CD4-positive, alpha-beta T cell treated with Interleukin-2 at 100 ng/mL for 4 hours (primary cell): Measurements from ENCODE around the gene MAGI3.
A peak's percentile ranks its signal among the peaks of the same experiment; 100 is the strongest.

ENCODE experiments used
- DNase-seq: peaks from one replicate; pipeline ENCODE4 v3.0.0-alpha.2; 2020; ENCODE audit warnings: low spot score

MAGI3 gene

DNA sequence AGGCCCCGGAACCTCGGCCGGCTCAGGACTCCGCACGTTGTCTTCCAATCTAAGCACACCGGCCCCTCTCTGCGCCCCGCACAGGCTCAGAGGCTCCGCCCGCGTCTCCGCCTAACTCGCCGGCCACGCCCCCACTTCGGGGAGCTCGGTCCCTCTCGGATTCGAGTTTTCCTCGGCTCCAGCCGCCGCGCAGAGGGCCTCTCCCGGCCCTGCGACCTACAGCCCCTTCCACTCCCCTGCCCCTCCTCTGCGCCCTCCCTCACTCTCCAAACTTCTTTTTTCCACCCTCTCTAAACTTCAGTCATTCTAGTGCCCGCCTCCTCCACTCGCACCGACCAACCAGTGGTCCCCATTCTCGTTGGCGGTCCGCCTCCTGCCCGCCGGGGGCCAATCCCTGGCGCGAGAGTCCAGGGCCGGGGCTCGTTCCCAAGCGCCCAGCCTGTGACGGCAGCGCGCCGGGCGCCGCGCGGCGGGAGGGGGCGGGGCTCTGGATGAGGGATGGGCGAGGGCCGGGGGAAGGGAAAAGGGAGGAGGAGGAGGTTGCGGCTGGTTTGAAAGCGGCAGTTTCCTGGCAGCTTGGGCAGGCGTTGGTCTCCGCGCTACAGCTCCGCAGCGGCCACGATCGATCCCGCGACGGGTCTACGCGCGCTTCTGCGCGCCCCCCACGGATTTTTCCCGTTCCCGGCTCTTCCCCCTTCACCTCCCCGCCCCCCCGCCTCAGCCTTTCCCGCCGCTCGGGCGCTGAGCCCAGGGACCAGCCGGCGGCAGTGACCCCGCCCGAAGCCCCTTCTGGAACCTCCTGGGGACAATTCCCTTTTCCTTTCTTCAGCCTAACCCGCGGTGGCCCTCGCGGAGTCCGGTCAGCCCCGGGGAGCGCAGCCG lies at the start of gene MAGI3:
Gene MAGI3 (plus strand): TSS at position 563 of the 882 bp plus-strand sequence. CDS start 519 bp downstream, outside the sequence.
- peak; percentile 94 for DNase-seq

DNA sequence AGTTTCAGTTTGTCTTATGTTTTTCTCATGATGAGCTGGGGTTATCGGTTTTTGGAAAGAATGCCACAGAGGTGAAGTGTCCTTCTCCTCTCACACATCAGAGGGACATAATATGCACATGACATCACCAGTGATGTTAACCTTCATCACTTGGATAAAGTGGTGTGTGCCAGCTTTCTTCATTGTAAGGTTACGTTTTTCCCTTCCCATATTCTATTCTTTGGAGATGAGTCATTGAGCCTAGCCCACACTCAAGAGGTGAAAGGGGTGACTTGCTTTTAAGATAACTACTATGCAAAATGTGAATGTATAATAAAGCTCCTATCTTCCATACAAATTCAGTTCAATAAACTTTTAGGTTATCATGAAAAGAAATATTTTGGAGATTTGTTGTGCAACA lies 36.7 kb upstream of the MAGI3 start:
- no peak for DNase-seq

DNA sequence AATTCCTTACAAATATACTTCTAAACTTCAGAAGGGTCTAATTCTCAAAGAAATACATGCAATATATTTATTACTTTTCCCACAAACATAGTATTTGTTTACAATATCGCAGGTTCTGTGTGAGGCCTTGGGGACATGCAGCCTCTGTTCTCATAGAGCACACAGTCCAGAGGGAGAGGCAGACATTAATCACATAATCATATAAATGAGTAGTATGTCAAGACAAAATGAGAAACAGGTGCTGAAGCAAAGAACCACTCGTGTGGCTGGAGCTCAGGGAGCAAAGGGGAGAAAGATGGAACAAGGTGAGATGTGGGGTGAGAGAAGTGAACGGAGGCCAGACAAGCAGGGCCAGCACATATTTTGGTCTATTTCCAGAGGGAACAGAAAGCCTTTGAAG lies 26.4 kb upstream of the MAGI3 start:
- no peak for DNase-seq

DNA sequence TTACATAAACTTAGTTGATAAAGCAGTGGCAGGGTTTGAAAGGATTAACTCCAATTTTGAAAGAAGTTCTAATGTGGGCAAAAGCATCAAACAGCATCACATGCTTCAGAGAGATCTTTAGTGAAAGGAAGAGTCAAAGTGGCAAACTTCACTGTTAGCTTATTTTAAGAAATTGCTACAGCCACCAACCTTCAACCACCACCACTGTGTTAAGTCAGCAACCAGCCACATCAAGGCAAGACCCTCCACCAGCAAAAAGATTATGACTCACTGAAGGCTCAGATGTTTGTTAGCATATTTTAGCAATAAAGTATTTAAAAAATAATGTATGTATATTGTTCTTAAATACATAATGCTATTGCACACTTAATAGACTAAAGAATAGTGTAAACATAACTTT lies 21.3 kb upstream of the MAGI3 start:
- DNase-seq: no peak

DNA sequence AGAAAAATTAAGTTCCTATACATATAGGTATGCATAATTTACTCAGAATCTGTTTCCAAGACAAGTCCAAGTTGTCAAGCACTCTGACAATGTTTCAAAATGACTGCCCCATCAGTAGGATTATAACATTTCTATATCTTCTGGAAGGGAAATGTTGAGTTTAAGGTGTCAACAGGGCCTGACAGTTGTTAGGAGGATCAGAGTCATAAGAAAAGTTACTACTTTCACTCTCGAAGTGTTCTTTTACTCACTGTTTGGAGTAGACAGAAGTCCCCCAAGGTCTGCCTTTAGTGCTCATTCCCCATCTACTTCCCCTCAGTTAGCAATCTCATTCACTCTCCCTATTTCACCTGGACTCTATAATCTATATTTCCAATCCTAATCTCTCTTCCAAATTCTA lies 20.6 kb upstream of the MAGI3 start:
- no peak for DNase-seq

DNA sequence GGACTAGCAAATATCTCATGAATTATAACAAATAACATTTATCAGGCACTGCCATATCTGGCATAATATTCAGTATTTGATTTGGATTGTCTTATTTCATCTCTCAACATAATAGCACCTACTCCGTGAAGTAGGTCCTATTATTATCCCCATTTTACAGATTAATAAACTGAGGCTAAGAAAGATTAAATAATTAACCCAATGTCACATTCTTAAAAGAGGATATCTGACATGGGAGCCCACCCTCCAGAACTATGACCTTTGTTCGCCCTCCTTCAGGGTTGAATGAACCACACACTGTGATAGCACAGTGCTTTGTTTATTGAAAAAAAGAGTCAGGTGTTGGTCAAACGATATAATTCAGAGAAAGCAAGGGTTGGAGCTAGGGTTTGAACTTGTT lies 19.4 kb upstream of the MAGI3 start:
- no peak for DNase-seq

DNA sequence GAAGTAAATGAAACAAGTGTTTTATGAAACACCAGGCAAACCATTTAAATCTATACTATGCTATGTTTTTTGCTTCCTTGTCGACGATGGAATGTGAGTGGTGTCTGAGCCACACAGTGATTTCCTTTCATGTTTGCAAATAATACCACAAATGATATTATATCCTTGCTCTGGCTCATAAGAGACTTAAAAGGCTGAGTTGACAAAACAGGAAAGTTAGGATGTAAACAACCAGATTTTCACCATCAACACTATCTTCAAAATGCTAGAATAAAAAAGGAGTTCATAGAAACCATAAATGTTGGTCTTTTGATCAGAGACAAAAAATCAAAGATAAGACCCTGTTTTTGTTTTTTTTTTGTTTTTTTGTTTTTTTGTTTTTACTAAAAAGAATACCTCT lies 17.8 kb upstream of the MAGI3 start:
- DNase-seq: no peak

DNA sequence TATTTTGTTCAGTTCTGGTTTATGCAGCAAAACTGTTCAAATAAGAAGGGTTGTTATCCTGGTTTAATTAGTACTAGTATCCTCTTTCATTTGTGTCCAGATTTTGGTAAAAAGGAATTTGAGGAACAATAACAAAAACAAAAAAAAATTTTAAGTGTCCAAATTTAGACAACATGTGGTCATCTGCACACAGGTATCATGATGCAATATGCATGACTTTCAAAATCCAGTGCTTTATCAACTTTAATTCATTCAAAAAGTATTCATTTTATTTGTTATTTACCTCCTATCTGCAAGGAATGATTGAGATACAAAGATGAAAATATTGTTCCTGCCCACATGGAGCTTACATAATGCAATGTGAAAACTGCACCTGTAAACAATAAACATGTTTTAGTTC lies 16.7 kb upstream of the MAGI3 start:
- no peak for DNase-seq

DNA sequence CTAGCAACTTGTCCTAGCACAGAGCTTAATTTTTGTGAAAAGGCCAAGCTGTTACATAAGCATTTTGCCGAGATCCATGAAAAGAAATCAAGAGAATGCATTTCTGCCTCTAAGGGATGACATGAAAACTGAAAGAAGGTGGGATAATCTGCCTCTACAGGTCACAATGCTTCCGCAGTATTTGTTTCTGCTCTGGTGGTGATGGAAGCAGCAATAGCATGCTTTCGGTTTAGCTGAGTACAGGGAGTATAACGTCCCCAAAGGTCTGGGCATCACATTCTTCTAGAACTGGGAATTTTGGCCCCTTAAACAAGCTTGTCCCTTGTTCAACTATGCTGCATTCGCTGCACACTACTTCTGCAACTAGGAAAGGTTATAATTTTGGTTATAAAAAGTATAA lies 14.4 kb upstream of the MAGI3 start:
- DNase-seq: no peak

DNA sequence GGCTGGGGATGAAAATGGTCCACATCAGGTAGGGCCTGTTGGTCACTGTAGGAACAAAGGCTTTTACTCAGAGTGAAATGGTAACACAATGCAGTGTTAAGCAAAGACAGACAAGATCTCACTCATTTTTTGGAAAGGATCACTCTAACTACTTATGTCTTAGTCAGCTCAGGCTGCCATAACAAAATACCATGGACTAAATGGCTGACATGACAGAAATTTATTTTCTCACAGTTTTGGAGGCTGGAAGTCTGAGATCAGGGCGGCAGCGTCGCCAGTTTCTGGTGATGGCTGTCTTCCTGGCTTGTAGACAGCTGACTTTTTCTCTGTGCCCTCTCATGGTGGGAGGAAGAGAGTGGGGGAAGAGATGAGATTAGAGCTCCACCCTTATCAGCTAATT lies 10.2 kb upstream of the MAGI3 start:
- no peak for DNase-seq

DNA sequence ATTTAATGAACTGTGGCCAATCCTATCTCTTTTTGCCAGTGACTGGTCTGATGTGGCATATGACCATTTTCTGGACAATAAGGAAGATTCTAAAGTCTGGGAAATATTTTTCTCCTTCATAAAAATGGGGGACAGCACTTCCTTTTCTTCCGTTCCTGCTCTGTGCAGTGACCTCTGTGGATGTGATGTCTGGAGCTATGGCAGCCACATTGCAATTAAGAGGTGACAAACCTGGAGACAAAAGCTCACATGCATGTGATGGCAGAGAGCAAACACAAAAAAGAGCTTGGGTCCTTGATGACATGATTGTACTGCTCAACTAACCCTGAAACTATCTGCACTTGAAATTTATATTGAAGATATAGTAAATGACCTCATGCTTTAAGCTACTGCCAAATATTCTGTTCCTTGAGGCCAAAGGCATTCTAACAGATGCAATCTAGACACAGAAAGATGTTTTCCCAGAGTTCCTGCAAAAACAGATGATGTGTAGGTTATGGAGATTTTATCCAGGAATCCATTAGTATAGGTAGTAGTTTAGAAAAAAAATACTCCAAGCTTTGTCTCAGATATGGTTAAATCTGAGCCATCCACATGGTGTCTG lies 2.2 kb upstream of the MAGI3 start:
- DNase-seq: no peak

DNA sequence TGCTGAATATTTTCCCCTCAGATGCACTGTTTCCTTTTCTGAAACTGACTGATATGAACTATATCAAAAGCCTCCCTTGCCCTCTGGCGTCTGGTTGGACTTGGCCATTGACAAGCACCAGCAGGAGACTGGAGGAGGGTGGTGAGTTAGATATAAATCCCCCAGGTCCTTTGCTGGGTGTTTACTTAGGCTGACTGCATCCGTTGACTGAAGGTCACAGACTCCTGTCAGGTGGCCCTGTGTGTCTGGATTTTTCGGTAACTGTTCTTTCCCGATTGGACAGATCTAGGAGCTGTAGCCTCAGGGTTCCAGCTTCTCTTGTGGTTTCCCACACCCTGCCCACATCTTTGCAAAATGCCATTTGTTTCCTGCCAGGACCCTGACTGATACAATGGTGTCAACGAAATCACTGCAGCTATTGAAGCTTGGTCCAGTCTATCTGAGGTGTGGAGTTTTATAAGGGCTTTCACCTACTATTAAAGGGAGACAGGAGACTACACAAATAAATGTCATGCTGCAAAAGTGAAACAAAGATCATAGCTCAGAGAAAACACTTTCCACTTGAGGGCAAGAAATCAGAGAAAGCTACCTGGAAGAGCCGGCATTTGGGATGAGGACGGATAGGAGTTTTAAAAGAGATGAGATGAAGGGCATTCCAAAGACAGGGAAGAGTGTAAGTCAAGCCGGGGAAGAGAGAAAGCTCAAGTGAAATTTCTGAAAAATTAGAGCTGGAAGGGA lies 1.5 kb upstream of the MAGI3 start:
- DNase-seq: no peak

DNA sequence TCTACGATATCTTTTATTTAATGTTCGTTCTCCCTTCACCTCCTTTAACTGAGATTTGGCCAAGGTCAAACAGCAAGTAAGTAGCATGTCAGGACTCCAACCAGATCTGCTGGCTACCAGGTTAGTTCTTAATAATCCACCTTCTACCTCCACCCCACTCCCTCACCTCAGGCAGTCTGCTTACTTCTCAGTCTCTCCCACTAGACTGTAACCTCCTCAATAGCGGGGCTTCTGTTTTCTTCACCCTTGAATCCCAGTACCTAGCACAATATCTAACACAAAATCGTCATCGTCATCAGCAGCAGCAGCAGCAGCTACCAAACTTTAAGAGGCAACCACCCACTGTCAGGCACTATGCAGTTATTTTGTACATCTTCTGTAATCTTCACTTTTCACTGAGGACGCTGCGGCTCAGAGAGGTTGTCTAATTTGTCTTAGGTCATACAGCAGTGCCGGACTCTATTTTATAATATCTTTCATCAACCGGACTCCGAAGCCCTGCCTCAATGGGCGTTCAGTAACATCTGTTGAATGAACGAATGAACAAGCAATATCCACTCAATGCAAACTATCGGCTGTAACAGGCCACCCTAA lies 859 bp upstream of the MAGI3 start:
- DNase-seq: no peak

DNA sequence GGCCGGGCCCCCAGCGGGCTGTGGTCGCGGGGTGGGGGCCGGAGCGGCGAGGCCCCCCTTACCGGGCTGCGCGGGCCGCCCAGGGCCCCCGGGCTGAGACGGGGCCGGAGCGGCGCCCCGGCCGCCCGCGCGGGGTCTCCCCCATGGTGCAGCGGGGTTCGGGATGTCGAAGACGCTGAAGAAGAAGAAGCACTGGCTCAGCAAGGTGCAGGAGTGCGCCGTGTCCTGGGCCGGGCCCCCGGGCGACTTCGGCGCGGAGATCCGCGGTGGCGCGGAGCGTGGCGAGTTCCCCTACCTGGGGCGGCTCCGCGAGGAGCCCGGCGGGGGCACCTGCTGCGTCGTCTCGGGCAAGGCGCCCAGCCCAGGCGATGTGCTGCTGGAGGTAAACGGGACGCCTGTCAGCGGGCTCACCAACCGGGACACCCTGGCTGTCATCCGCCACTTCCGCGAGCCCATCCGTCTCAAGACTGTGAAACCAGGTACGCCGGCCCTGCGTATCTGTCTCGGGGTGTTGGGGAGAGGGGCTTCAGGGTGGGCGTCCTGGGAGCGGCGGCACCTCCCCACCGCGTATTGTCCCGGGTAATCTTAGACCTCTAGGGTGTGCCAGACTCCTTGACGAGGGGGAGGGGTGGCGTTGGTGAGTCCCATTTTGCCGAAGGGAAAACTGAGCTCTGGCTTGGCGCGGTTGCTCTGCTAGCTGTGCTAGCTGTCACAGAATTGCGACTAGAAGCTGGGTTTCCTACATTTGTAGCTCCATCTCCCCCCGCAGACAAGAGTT lies 745 bp downstream of the MAGI3 start:
- DNase-seq: peak; percentile 25

DNA sequence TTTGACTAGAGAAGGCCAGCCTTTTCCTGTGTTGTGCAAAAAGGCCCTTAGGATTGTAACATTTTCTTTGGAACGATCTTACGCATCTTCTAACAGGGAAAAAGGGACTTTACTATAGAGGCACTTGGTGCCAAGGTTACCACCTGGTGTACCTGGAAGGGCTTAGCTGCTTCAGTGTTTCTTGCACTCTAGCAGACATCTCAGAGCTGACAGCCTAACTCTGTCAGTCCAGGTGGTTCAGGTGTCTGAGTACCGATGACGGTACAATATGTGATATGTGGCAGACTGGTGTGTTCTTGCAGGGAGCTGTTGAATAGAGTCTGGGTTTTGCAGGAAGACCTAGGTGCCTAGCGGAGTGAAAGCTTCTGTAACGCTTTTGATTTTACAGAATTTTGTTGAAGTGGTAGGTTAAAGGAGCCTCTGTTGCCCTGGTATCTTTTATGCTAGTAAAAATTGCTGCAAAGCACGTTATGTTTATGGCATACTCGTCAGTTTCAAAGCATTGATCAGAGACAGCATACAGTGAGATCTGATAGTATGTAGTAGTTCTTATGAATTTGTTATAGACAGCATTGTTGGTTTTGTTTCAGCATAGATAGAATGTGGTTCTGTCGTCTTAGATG lies 1.4 kb downstream of the MAGI3 start:
- peak; percentile 25 for DNase-seq

DNA sequence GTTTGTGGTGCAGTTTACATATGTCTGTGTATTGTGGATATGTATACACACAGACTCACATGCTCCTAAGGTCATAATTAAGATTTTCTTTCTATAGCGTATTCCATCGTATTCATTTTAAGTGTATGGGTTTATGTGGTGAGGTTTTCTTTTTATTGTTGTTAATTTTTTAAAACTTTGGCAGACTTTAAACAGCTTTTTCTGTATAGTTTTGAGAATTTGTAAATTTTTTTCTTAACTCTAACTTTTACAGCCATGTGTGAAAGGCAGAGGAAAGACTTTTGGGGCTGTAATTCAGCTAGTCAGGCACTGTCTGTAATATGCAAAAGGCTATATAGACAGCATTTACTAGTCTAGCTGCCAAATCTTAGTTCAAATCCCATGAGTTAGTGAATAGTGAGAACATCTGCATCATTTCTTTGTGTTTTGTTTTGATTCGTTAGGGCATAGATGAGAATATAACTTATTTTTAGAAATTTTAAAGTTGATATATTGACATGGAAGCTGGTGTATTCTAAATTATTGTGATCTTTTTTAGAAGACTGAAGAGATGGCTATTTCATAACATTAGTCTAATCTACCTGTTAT lies 2.3 kb downstream of the MAGI3 start:
- DNase-seq: no peak

DNA sequence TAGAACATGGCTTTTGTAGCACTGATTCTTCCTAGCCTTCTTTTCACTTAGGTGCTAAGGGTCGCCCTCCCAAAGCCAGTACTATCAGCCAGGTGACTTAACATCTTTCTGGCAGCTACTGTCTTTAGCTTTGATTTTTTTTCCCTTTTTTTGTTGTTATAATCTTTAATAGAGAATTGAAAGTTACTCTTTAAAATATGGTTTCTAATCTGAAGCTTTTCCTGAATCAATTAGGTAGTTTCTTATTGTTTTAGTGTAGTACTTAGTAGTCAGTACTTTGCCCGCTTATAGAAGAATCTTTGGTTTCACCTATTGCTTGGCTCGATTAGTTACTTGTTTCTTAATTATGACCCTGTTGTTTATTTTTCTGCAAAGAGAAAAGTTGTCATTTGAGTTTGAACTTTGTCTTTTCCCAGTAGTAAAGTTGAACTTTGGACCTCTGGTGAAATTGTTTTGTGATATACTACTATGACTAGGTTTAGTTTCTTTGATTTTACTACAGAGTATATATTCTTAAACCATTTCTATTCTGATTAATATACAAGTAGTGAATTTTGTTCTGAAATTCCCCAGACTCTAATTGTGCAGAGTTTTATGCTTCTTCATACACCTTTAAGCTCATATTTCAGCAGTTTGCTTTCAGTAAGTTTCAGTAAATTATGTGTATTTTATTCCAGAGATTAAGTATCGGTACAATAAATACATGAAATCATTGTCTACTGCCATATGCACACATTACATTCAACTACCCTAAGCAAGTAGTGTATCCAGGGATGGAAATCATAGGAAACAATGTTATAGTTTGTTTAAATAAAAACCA lies 3.9 kb downstream of the MAGI3 start:
- DNase-seq: no peak

DNA sequence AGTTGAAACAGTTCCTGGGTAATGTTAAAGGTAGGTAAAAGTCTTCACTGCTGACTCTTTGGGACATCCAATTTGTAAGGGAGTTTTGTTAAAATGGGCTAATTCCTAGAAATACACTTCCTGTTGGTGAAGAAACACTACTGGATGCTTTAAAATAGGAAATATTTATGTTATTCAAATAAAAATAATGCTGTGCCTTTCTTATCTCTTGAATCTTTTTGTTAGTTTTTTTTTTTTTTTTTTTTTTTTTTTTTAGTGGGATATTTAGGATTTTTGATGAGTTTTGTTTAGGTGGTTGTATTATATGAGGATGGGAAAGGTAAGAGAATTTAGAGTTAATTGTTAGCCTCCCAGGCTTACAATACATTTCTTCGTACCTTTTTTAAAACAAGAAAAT lies 4.5 kb downstream of the MAGI3 start:
- DNase-seq: no peak

DNA sequence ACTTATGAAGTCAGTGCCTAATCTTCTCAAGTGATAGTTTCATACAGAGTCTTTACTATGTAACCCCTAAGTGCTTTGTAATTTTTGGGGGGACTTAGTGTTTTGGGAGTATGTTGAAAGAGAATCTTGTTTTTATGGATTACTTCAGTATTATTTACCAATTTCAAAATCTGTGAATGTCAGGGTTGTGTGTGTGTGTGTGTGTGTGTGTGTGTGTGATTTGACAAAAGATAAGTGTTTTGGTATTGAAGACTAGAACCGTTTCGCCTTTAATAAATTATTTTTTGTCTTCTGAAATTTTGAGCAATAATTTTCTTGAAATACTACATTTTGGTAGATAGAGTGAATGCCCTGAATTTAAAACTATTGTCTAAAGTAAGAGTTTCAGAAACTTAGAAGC lies 5.8 kb downstream of the MAGI3 start:
- no peak for DNase-seq

DNA sequence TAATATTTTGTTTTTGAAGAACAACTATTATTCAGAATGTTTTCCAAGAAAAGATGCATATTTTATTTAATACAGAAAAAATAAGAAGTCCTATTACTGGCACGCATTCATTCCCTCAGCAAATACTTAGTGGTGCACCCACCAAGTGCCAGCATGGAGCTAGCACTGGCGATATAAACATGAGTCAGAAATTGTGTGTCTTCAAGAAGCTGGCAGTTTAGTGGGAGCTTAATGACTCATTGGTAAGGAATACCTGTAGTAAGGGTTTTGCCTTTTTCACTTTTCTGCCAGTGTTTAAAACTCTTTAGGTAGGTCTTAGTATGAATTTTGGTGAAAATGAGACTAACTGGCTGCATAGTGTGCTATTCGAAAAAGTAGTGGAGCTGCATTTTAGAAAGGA lies 6.3 kb downstream of the MAGI3 start:
- no peak for DNase-seq
